Left lobe of liver (tissue), 2 donors: ENCODE data around the gene MYBBP1A. TPM values are rescaled to one million over a fixed set of nuclear protein-coding genes. Genes with fewer than 3 reads are reported as not detected.

ENCODE experiments used
- ATAC-seq: fragments of 200-7000 bp; cut with Tn5 transposase; one replicate; pipeline ENCODE4 v1.9.1; 2020; ENCODE audit warnings: mild to moderate bottlenecking, moderate library complexity
- DNase-seq: peaks from one replicate; pipeline ENCODE4 v3.0.0-alpha.2; 2020; ENCODE audit warnings: low spot score
- total RNA-seq: library from RNA; stranded (reverse); gene quantifications from one replicate; pipeline ENCODE4 v1.2.1, GENCODE V29; 2021
- donor health status: DM: no; HTN: no; CAD: no; lungs with moderate emphysema.
- donor health status: DM: no; HTN: yes; CAD: no.

The MYBBP1A gene
- total RNA-seq, 1 donor from 2014 or later: 18.5 TPM

GRCh38 chr17:4574448-4575045, 19.4 kb upstream of the MYBBP1A start:
- DNase-seq: no peak
- ATAC-seq: no peak

- ATAC-seq: no peak
- DNase-seq: no peak
Observed at GRCh38 chr17:4573669-4574068, 18.5 kb upstream of the MYBBP1A start.

GRCh38 chr17:4573115-4573514, 17.9 kb upstream of the MYBBP1A start:
- ATAC-seq (no peak), DNase-seq (no peak)

- ATAC-seq: no peak
- DNase-seq: no peak
Observed at GRCh38 chr17:4572131-4572530, 16.9 kb upstream of the MYBBP1A start.

GRCh38 chr17:4569591-4569990, 14.4 kb upstream of the MYBBP1A start:
- ATAC-seq (no peak), DNase-seq (no peak)

GRCh38 chr17:4566785-4567184, 11.6 kb upstream of the MYBBP1A start:
- ATAC-seq (peak; percentile 82), DNase-seq (no peak)

GRCh38 chr17:4565209-4566141, 10.3 kb upstream of the MYBBP1A start:
- peak; percentile 84 for DNase-seq
- peak; percentile 97 for ATAC-seq

- ATAC-seq (no peak), DNase-seq (no peak)
Observed at GRCh38 chr17:4562015-4562969, 7.1 kb upstream of the MYBBP1A start.

- ATAC-seq (no peak), DNase-seq (no peak)
Observed at GRCh38 chr17:4560837-4561256, 5.7 kb upstream of the MYBBP1A start.

GRCh38 chr17:4560421-4560820, 5.2 kb upstream of the MYBBP1A start, which contains the start of gene GGT6:
Gene GGT6 (minus strand): TSS chr17:4560577. CDS start chr17:4560521, 56 bp downstream.
- no peak for DNase-seq
- ATAC-seq: no peak

- no peak for DNase-seq
Observed at GRCh38 chr17:4559966-4560365, 4.8 kb upstream of the MYBBP1A start.

GRCh38 chr17:4559139-4559791, 4.1 kb upstream of the MYBBP1A start:
- DNase-seq: no peak
- ATAC-seq: no peak

More at GRCh38 chr17:4559966-4560365, 4.8 kb upstream of the MYBBP1A start:
- no peak for ATAC-seq

- ATAC-seq (no peak), DNase-seq (no peak)
Observed at GRCh38 chr17:4558347-4558971, 3.3 kb upstream of the MYBBP1A start.

GRCh38 chr17:4557626-4558346, 2.6 kb upstream of the MYBBP1A start:
- DNase-seq (no peak), ATAC-seq (no peak)

- ATAC-seq (no peak), DNase-seq (no peak)
Observed at GRCh38 chr17:4556996-4557395, 1.8 kb upstream of the MYBBP1A start.

GRCh38 chr17:4555873-4556759, 932 bp upstream of the MYBBP1A start:
- DNase-seq: no peak
- ATAC-seq: no peak

- DNase-seq: no peak
- ATAC-seq: no peak
Observed at GRCh38 chr17:4554441-4554996, 665 bp downstream of the MYBBP1A start.

GRCh38 chr17:4553669-4554068, 1.5 kb downstream of the MYBBP1A start:
- DNase-seq (no peak), ATAC-seq (no peak)
